ENCODE results near the gene CLDN9. TPM values are rescaled to one million over a fixed set of nuclear protein-coding genes. Genes with fewer than 3 reads are reported as not detected.

CLDN9 gene
- polyA plus RNA-seq, 2 of the 4 experiments (the other 2 are of a cell fraction) = 0.03 to 0.06 TPM

GRCh38 chr16:3003582-3004270 lies 9.0 kb upstream of the CLDN9 start (continued):
- TF ChIP-seq SMC3 (IDR thresholded peaks at IDR 0.05) = peak; percentile 62
- no peak for TF ChIP-seq ZNF302 (CRISPR knock-in tag; IDR thresholded peaks at IDR 0.05)
- TF ChIP-seq FOSB (CRISPR knock-in tag; IDR thresholded peaks at IDR 0.05) = no peak
- no peak for TF ChIP-seq FOSL2 (IDR thresholded peaks at IDR 0.05)
- no peak for TF ChIP-seq FOSL2 (CRISPR knock-in tag; IDR thresholded peaks at IDR 0.05)
- no peak for TF ChIP-seq CEBPB (IDR thresholded peaks at IDR 0.05)
- TF ChIP-seq BHLHE40 (IDR thresholded peaks at IDR 0.05; ENCODE audit: low read depth, low read length) = no peak
- no peak for TF ChIP-seq HOXB5 (CRISPR knock-in tag; IDR thresholded peaks at IDR 0.05)
- TF ChIP-seq GATA3 (IDR thresholded peaks at IDR 0.05; ENCODE audit: borderline replicate concordance) = no peak
- no peak for TF ChIP-seq TFCP2L1 (CRISPR knock-in tag; IDR thresholded peaks at IDR 0.05)
- TF ChIP-seq ZSCAN20 (CRISPR knock-in tag; IDR thresholded peaks at IDR 0.05) = no peak
- TF ChIP-seq E2F6 (IDR thresholded peaks at IDR 0.05; ENCODE audit: borderline replicate concordance, low read depth) = no peak
- no peak for TF ChIP-seq CBX8 (IDR thresholded peaks at IDR 0.05)
- TF ChIP-seq USF2 (IDR thresholded peaks at IDR 0.05) = peak; percentile 43; the same call in 1 of the 2 replicates
- TF ChIP-seq HDAC2 (IDR thresholded peaks at IDR 0.05) = no peak
- TF ChIP-seq POLR2A (IDR thresholded peaks at IDR 0.05; ENCODE audit: low read length) = 0 out of 2 replicates have a peak, but pooled peaks have one; percentile 26
- no peak for TF ChIP-seq RCOR1 (IDR thresholded peaks at IDR 0.05; ENCODE audit: low read depth, low read length)
- TF ChIP-seq HMGXB4 (CRISPR knock-in tag; IDR thresholded peaks at IDR 0.05; ENCODE audit: borderline replicate concordance) = no peak
- no peak for TF ChIP-seq MAZ (IDR thresholded peaks at IDR 0.05; ENCODE audit: borderline replicate concordance, low read depth, low read length)
- TF ChIP-seq ZFP36 (IDR thresholded peaks at IDR 0.05; ENCODE audit: borderline replicate concordance, partially characterized antibody) = no peak
- TF ChIP-seq JUN (IDR thresholded peaks at IDR 0.05) = no peak
- TF ChIP-seq TP53 (CRISPR knock-in tag; IDR thresholded peaks at IDR 0.05) = no peak
- peak; percentile 74 to 85 for TF ChIP-seq RAD21 (conservative IDR thresholded peaks at IDR 0.05 in 1 of 2, IDR thresholded peaks at IDR 0.05 in 1 of 2)
- no peak for TF ChIP-seq POLR2AphosphoS2 (conservative IDR thresholded peaks at IDR 0.05; ENCODE audit: low read length)
- TF ChIP-seq EHMT2 (IDR thresholded peaks at IDR 0.05; ENCODE audit: low read depth) = no peak
- no peak for TF ChIP-seq JUNB (IDR thresholded peaks at IDR 0.05)
- TF ChIP-seq NFE2L2 (conservative IDR thresholded peaks at IDR 0.05; ENCODE audit: low read length) = no peak
- TF ChIP-seq RNF2 (IDR thresholded peaks at IDR 0.05; ENCODE audit: borderline replicate concordance, low read depth) = no peak
- no peak for TF ChIP-seq NR3C1 (IDR thresholded peaks at IDR 0.05)
- no peak for TF ChIP-seq ELK1 (IDR thresholded peaks at IDR 0.05; ENCODE audit: low read depth, low read length)

All from A549 (cell line).